Stromal cell of bone marrow (primary cell): Measurements from ENCODE around the gene PIGM.
"Not testable (repeated sequence)": the region's sequence is repeated elsewhere in the genome, so short reads cannot be mapped to it uniquely, and the experiment has no call there.

ENCODE experiments used
- DNase-seq: peaks from one replicate; pipeline ENCODE4 v3.0.0-alpha.2; 2012; ENCODE audit warnings: low read depth

Gene PIGM

GRCh38 chr1:160061369-160062229 lies 29.8 kb upstream of the PIGM start:
- no peak for DNase-seq

DNA sequence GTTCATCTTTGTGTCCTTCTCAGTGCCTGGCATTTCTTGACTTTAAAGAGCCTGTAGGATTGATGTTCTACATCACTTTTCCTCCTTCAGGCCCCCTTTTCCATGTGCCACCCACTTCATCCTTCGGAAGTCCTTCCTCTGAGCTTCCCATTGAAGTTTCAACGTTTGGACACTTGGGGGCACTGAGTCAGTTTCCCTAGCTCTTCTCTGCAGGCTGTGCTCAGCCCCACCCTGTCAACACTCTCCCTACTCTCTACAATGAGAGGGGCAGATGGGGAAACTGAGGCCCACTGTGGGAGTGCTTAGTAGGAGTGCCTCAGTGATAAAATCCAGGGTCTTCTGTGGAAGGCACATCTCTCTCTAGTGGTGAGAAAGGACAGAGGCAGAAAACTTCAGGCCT lies 26.3 kb upstream of the PIGM start:
- no peak for DNase-seq

DNA sequence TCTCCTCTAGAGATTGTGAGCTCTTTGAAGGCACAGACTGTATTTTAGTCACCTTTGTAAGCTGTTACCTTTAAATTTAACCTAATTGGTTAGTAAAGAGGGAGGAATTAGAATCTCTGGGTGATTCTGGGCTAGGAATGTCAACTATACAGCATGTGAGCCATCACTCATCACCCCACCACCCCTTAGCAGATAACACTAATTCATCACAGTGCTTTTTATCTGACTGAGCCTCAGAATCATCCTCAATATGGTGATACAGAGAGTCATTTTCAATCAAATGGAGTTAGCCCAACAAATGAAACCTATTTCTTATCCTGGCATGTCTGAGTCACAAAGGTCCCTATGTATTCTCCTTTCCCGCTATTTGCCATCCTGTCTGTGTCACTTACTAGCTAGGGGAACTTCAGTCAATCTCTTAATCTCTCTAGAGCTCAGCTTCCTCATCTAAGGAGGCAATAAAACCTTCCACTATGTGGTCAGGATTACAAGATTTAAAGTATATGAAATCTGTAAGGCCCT lies 24.9 kb upstream of the PIGM start:
- DNase-seq = no peak

GRCh38 chr1:160053548-160054365 lies 22.0 kb upstream of the PIGM start:
- DNase-seq = no peak

GRCh38 chr1:160052936-160053335 lies 21.1 kb upstream of the PIGM start:
- DNase-seq = no peak

GRCh38 chr1:160050619-160051018 lies 18.8 kb upstream of the PIGM start:
- DNase-seq = no peak

DNA sequence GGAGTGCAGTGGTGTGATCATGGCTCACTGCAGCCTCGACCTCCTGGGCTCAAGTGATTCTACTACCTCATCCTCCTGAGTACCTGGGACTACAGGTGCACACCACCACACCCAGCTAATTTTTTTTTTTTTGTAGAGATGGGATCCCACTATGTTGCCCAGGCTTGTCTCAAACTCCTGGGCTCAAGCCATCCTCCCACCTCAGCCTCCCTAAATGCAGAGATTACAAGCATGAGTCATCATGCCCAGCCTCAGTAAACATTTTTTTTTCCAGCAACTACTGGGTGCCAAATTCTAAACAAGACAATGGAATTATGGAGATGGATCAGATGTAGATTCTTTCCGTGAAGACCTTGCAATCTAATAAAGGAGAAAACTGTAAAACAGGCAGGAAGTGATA lies 18.4 kb upstream of the PIGM start:
- not testable (repeated sequence) for DNase-seq

- DNase-seq = no peak
Observed at GRCh38 chr1:160049101-160049500, 17.3 kb upstream of the PIGM start.

GRCh38 chr1:160048335-160048734 lies 16.5 kb upstream of the PIGM start:
- no peak for DNase-seq

- no peak for DNase-seq
Observed at GRCh38 chr1:160047111-160047991, 15.6 kb upstream of the PIGM start.

DNA sequence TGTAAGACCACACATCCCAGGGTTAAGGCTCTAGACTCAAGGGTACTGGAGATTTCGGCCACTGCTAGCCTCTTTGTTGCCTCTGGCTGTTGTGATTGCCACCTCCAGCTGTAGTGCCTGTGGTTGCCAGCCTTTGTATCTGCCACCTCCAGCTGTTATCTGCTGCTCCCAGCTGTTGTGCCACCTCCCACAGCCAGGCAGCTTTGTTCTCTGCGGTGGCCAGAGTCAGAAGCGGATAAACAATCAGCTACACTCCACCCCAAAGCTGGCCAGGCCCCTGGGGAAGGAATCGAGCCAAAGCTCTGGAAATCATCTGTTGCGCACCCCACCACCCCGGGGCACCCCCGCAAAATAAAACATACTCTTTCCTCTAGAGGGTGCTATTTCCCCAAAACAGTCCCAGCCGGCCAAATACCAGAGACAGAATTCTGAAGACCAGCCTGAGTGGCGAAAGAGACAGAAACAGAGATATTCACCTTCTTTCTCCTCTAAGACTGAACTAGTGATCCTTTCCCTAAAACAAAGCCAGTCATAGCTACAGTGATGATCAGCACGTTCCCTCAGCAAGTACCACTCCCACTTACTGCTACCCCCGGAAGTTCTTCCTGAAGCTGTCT lies 14.8 kb upstream of the PIGM start:
- DNase-seq = peak; percentile 27

DNA sequence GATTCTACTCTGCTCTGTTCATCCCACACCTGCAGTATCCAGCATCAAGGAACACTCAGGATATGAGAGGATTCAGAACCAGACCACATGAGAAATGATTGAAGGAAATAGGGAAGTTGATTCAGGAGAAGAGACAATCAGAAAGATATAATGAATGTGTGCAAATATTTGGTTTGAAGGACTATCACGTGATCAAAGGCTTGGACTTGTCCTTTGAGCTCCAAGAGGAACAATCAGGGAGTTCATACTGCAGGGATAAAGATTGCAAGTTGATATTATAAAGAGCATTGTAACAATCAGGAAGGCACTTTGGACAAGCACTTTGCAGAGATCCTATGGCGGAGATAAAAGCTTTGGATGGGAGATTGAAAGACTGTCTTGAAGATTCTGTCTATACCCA lies 13.9 kb upstream of the PIGM start:
- no peak for DNase-seq

- DNase-seq = no peak
Observed at GRCh38 chr1:160043543-160043942, 11.8 kb upstream of the PIGM start.

- DNase-seq = no peak
Observed at GRCh38 chr1:160040476-160040875, 8.7 kb upstream of the PIGM start.

DNA sequence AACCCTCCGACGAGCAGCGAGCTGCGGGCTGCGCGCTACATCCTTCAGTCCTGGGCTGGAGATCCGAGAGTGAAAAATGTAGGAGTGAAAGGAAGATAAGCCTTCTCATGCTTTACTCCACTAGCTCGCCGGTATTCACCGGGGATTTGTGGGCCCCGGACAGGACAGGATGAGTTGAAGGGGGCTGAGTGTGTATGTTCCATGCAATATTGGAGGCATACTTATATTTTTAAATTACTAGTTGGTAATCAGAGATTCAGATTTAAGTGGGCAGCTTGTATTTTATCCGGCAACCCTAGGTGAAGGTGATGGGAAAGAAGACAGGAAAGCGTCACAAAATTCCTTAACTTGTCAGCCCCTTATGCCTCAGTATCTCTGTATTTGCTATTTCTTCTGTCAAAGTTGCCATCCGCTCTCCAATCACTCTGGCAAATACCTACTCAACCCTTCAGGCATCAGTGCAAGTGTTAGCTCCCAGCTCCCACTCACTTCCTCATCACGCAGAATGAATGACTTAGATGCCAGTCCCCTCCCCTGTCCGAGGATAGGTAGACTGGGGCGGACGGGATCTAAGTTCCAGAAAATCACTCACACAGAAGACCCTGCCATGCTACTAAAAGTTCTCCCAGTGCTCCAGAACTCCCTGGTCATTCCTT lies 503 bp upstream of the PIGM start:
- no peak for DNase-seq

- DNase-seq = no peak
Observed at GRCh38 chr1:160030657-160031364, 979 bp downstream of the PIGM start.

GRCh38 chr1:160028426-160028825 lies 3.4 kb downstream of the PIGM start:
- no peak for DNase-seq

DNA sequence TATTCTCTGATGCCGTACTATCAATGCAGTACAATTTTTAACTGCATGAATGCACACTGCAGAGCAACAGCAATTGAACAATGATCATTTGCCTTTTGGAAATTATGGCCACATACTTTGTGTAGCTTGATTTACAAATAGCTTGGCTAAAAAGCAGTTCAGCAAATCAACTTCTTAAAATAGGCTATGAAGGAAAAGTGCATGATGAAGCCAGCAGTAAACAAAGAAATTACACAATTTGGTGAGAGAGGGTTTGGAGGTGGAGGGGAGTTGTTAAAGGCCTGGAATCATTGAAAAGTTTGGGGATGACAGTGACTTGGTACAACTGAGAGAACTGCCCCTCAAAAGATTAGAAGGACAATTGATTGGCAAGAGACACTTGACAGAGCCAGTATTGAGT lies 6.5 kb downstream of the PIGM start:
- DNase-seq = no peak

DNA sequence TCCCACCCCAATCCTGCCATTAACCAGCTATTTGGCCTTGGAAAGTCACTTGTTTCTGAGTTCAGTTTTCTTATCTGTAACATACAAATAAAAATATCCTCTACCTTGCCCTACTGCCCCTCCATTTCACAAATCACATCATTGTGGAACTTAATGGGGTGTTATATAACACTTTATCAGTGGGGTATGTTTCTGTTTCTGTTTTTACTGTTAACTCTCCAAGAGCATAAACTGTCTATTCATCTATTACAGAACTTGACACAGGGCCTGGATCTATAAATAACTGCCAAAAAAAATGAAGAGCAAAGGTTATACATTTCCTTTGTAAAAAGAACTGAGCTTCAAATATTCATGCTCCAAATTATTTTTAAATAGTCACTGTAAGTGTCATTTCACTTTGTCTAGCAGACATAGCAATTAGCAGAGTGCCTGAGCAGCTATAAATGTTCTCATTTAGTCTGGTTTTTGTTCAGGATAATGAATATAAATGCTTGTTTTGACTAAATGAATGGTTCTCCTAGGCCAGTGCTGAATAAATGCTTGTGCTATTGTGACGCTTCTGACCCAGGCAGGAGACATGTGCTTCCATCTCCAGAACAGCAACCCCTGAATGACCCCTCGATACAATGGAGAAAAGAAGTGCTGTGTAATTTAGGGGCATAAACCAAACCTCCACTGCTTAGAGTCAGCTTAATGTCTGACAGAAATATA lies 7.4 kb downstream of the PIGM start:
- DNase-seq = no peak
